Stimulated activated naive CD8-positive, alpha-beta T cell treated with anti-CD3 and anti-CD28 coated beads, Interleukin-15, amount 100 ng/mL, for 72 hours (primary cell): ENCODE measurements around the gene NPIPB8.
"Not testable (repeated sequence)": the region's sequence is repeated elsewhere in the genome, so short reads cannot be mapped to it uniquely, and the experiment has no call there.

Experiments used
- ATAC-seq: fragments of 150-1000 bp; cut with Tn5 transposase; 2 replicates; pipeline ENCODE4 v1.10.0; 2021; ENCODE audit warnings: mild to moderate bottlenecking, moderate library complexity
- DNase-seq, 2 donors: peaks; one replicate each; pipeline ENCODE4 v3.0.0; 2021 to 2022
- H3K27ac Mint-ChIP-seq, 2 donors: one replicate each; pipeline ENCODE4 v1.8.0; 2022; ENCODE audit warnings: mild to moderate bottlenecking in 2 of 2, mixed read lengths in 2 of 2, moderate library complexity in 2 of 2
- H3K27me3 Mint-ChIP-seq: one replicate; pipeline ENCODE4 v1.8.0; 2022; ENCODE audit warnings: mixed read lengths
- H3K4me1 Mint-ChIP-seq: one replicate; pipeline ENCODE4 v1.8.0; 2022; ENCODE audit warnings: mild to moderate bottlenecking, mixed read lengths
- H3K4me3 Mint-ChIP-seq, 2 donors: one replicate each; pipeline ENCODE4 v1.8.0; 2022; ENCODE audit warnings: mild to moderate bottlenecking in 2 of 2, mixed read lengths in 2 of 2, moderate library complexity in 1 of 2
- H3K9me3 Mint-ChIP-seq, 2 donors: one replicate each; pipeline ENCODE4 v1.8.0; 2022; ENCODE audit warnings: mixed read lengths in 2 of 2

NPIPB8 gene

DNA sequence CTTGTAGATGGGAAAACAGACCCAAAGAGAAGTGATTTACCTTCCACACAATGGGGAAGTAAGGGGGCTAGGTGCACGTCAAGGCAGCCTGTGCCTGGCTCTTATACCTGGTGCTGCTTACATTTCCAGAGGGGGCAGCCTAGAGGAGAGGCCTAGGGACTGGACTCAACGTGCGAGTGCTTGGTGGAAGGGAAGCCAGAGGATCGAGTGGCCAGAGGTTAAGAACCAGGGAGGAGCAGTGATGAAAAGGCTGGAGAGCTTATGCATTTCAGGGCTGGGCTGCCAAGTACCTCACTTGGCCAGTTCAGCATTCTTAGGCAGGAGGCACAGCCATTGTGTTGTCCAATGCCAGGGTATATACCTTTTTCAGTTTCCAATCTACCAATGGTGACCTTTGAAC lies 30.3 kb downstream of the NPIPB8 start:
- not testable (repeated sequence) for H3K4me1 Mint-ChIP-seq, DNase-seq, H3K4me3 Mint-ChIP-seq, ATAC-seq, H3K27me3 Mint-ChIP-seq, H3K9me3 Mint-ChIP-seq, H3K27ac Mint-ChIP-seq

DNA sequence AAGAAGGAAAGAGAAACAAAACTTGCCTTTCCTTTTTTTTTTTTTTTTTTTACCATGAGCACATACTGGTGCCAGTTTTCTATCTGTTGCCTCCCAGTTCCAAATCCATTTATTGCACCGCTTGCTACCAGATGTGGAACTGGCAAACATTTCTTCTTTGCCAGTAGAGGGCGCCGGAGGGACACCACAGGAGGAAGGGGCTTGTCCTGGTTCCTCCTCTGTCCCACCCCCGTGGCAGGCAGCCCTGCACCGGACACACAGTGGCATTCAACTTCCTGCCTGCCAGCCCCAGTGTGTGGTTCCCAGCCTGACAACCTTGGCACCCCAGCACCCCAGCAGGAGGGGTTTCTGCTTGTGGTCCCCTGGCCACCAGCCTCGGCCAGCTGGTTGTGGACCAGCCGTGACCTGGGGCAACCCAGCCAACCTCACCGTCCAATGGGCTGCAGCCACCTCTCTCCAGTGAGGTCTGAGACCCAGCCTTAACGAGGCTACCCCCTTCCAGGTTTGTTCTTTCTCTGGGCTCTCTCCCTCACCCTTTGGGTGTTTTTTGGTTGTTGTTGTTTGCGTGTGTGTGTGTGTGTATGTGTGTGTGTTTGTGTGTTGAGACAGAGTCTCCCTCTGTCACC lies 50.6 kb downstream of the NPIPB8 start:
- not testable (repeated sequence) for H3K4me1 Mint-ChIP-seq, H3K9me3 Mint-ChIP-seq, H3K27ac Mint-ChIP-seq, H3K27me3 Mint-ChIP-seq, DNase-seq
- peak; percentile 98 for ATAC-seq
- peak overlapping the region; percentile 24 to 84 for H3K4me3 Mint-ChIP-seq

- not testable (repeated sequence) for DNase-seq, H3K4me3 Mint-ChIP-seq, H3K9me3 Mint-ChIP-seq, ATAC-seq, H3K27ac Mint-ChIP-seq, H3K27me3 Mint-ChIP-seq, H3K4me1 Mint-ChIP-seq
These were observed 51.6 kb downstream of the NPIPB8 start for GRCh38 chr16:28689425-28689824.

- H3K4me3 Mint-ChIP-seq, H3K4me1 Mint-ChIP-seq, H3K27ac Mint-ChIP-seq, ATAC-seq, H3K27me3 Mint-ChIP-seq, H3K9me3 Mint-ChIP-seq, DNase-seq: not testable (repeated sequence)
These were observed 53.9 kb downstream of the NPIPB8 start for GRCh38 chr16:28691722-28692121.

DNA sequence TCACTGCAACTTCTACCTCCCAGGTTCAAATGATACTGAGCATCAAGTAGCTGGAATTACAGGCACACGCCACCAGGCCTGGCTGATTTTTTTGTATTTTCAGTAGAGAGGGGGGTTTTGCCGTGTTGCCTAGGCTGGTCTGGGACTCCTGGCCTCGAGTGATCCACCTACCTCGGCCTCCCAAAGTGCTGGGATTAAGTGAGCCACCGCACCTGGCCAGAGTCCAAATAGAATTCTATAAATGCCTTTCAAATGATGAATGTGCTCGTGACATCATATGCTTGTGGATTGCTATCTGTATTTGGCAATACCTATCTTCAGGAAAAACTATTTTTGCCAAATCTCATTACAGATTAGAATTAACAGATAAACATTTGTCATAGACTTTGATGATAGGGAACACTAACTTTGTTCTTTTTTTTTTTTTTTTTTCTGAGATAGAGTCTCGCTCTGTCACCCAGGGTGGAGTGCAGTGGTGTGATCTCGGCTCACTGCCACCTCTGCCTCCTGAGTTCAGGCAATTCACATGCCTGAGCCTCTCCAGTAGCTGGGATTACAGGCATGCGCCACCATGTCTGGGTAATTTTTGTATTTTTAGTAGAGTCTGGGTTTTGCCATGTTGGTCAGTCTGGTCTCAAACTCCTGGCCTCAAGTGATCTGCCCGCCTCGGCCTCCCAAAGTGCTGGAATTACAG lies 55.5 kb downstream of the NPIPB8 start:
- ATAC-seq: not testable (repeated sequence)

GRCh38 chr16:28699792-28700191 lies 61.9 kb downstream of the NPIPB8 start:
- ATAC-seq, H3K27me3 Mint-ChIP-seq, H3K4me3 Mint-ChIP-seq, H3K27ac Mint-ChIP-seq, DNase-seq, H3K4me1 Mint-ChIP-seq, H3K9me3 Mint-ChIP-seq: not testable (repeated sequence)

More for the DNA sequence above, 55.5 kb downstream of the NPIPB8 start:
- not testable (repeated sequence) for H3K9me3 Mint-ChIP-seq, H3K27ac Mint-ChIP-seq, DNase-seq, H3K4me1 Mint-ChIP-seq, H3K4me3 Mint-ChIP-seq, H3K27me3 Mint-ChIP-seq

GRCh38 chr16:28700349-28700748 lies 62.5 kb downstream of the NPIPB8 start:
- DNase-seq, H3K27me3 Mint-ChIP-seq, H3K9me3 Mint-ChIP-seq: not testable (repeated sequence)

GRCh38 chr16:28701384-28701783 lies 63.5 kb downstream of the NPIPB8 start:
- H3K4me1 Mint-ChIP-seq, H3K9me3 Mint-ChIP-seq, H3K27me3 Mint-ChIP-seq, DNase-seq, H3K4me3 Mint-ChIP-seq, H3K27ac Mint-ChIP-seq, ATAC-seq: not testable (repeated sequence)

More at GRCh38 chr16:28700349-28700748, 62.5 kb downstream of the NPIPB8 start:
- H3K4me3 Mint-ChIP-seq, H3K4me1 Mint-ChIP-seq, ATAC-seq, H3K27ac Mint-ChIP-seq: not testable (repeated sequence)

DNA sequence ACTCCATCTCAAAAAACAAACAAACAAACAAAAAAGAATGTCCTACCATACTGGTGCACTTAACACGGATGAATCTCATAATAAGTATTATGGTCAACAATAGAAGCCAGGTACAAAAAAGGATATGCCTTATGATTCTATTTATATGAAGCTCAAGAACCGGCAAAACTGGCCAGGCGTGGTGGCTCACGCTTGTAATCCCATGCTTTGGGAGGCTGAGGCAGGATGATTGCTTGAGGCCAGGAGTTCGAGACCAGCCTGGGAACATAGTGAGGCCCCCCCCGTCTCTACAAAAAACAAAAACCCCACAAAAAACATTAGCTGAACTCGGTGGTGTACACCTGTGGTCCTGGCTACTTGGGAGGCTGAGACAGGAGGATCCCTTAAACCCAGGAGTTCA lies 66.4 kb downstream of the NPIPB8 start:
- not testable (repeated sequence) for H3K27ac Mint-ChIP-seq, ATAC-seq, H3K4me3 Mint-ChIP-seq, DNase-seq, H3K4me1 Mint-ChIP-seq, H3K9me3 Mint-ChIP-seq, H3K27me3 Mint-ChIP-seq
